Esophagus muscularis mucosa (tissue), 3 donors: ENCODE measurements around the gene CENPC.

ENCODE experiments used
- POLR2AphosphoS5 ChIP-seq, 2 donors: sonication (generic); formaldehyde crosslinking; IDR thresholded peaks; one replicate each; pipeline ENCODE4 v1.6.1; 2017; ENCODE audit warnings: antibody characterized with exemption in 2 of 2
- TF ChIP-seq, protein P1 (sequence below), 3 experiments: fragments of 200-600 bp in 2 of 3; fragments of 450-650 bp in 1 of 3; sonication (generic) in 2 of 3; IDR thresholded peaks; one replicate each; pipeline ENCODE4 v1.5.1; 2017 to 2019; ENCODE audit warnings: antibody characterized with exemption in 3 of 3, mild to moderate bottlenecking in 2 of 3, moderate library complexity in 1 of 3

DNA sequence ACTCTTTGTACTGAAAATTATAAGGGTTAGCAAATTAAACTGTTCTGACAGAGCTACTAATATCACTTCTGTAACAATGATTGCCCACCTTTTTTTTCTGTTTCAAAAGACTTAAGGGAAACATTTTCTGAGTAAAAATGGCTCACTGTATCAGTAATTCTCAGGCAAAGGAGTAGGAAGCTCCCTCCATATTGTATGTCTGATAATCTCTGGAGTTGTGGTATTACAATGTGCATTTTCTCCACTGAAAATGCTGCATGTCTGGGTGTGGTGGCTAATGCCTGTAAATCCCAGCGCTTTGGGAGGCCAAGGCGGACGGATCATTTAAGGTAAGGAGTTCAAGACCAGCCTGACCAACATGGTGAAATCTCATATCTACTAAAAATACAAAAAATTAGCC lies 8.8 kb upstream of the CENPC start:
- no peak for TF ChIP-seq POLR2AphosphoS5 (IDR thresholded peaks at IDR 0.05)
- TF ChIP-seq, protein P1, sequence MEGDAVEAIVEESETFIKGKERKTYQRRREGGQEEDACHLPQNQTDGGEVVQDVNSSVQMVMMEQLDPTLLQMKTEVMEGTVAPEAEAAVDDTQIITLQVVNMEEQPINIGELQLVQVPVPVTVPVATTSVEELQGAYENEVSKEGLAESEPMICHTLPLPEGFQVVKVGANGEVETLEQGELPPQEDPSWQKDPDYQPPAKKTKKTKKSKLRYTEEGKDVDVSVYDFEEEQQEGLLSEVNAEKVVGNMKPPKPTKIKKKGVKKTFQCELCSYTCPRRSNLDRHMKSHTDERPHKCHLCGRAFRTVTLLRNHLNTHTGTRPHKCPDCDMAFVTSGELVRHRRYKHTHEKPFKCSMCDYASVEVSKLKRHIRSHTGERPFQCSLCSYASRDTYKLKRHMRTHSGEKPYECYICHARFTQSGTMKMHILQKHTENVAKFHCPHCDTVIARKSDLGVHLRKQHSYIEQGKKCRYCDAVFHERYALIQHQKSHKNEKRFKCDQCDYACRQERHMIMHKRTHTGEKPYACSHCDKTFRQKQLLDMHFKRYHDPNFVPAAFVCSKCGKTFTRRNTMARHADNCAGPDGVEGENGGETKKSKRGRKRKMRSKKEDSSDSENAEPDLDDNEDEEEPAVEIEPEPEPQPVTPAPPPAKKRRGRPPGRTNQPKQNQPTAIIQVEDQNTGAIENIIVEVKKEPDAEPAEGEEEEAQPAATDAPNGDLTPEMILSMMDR (IDR thresholded peaks at IDR 0.05) = no peak
